Gastroesophageal sphincter (tissue), 3 donors: ENCODE measurements around the gene SOST.

Experiments
- CTCF ChIP-seq, 4 experiments: fragments of 200-600 bp in 2 of 4; fragments of 450-650 bp in 2 of 4; sonication (generic) in 1 of 4; IDR thresholded peaks; one replicate each; pipeline ENCODE4 v1.5.1; 2017 to 2019; ENCODE audit warnings: antibody characterized with exemption in 4 of 4, mild to moderate bottlenecking in 2 of 4, moderate library complexity in 2 of 4
- EP300 ChIP-seq: sonication (generic); formaldehyde crosslinking; IDR thresholded peaks from one replicate; pipeline ENCODE4 v1.6.1; 2017; ENCODE audit warnings: antibody characterized with exemption, mild to moderate bottlenecking
- POLR2A ChIP-seq, 2 donors: fragments of 450-650 bp; IDR thresholded peaks; one replicate each; pipeline ENCODE4 v1.6.1; 2017; ENCODE audit warnings: antibody characterized with exemption in 2 of 2, mild to moderate bottlenecking in 2 of 2, moderate library complexity in 1 of 2
- POLR2AphosphoS5 ChIP-seq: sonication (generic); formaldehyde crosslinking; IDR thresholded peaks from one replicate; pipeline ENCODE4 v1.6.1; 2017; ENCODE audit warnings: antibody characterized with exemption

DNA sequence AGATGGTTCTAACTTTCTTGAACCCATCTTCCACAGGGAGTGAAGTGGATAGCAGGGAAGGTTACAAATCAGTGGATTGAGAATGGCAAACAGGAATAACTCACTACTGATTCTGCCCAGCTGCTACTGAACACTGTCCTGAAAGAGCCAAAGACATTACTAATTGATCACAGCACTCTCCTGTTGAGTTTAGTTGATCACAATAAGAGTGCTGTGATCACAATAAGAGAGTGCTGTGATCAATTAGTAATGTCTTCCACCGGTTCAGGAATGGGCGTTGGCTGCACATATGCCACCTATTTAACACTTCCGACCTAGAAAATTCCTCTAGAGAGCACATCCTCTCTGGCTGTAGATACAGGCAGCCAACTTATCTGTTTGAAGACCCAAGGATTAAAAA is 33.0 kb upstream of the SOST start:
- no peak for TF ChIP-seq CTCF (IDR thresholded peaks at IDR 0.05)
- no peak for TF ChIP-seq POLR2A (IDR thresholded peaks at IDR 0.05)
- TF ChIP-seq POLR2AphosphoS5: no peak
- TF ChIP-seq EP300: no peak
